C4-2B (cell line): Measurements from ENCODE around the gene TOR3A.
A peak's percentile ranks its signal among the peaks of the same experiment; 100 is the strongest.

Source experiments
- ZFX ChIP-seq: fragments of 450-650 bp; IDR thresholded peaks from 2 replicates; pipeline ENCODE4 v1.6.1; 2017
- TF ChIP-seq, protein P1 (sequence below): fragments of 450-650 bp; conservative IDR thresholded peaks from 2 replicates; pipeline ENCODE4 v1.5.1; 2017; ENCODE audit warnings: mild to moderate bottlenecking

DNA sequence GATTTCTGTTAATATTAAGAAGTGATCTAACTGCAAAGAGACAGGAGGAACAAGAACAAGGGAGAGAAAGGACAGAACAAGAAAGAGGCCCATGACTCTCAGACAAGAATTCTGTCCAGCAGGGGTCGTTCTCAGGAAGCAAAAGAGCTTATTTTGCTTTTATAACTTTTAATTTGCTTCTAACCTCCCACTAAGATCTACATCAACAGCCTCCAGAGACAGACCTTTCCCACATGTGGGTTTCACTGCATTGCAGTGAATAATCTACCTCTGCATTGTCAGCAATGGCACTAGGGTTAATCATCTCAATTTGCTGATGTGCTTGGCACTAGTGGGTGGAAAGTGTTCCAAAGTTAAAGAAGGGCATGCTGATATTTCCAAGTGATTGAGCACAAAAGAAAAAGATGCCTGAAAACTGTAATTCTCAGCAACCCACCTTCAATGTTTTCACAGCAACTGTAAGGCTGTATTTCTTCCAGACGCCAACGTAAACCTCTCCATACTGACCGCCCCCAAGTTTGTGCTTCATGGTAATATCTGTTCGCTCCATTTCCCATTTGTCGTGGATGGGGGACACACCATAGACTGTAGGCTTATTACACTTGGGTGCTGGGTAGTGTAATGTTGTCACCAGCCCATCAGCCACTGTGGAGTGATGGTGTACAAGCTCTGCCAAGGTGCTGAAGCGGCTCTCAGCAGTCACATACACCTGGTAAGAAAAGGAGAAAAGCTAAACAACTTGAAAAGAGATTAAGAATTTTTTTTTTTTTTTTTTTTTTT, 39.5 kb downstream of the TOR3A start:
- TF ChIP-seq, protein P1, sequence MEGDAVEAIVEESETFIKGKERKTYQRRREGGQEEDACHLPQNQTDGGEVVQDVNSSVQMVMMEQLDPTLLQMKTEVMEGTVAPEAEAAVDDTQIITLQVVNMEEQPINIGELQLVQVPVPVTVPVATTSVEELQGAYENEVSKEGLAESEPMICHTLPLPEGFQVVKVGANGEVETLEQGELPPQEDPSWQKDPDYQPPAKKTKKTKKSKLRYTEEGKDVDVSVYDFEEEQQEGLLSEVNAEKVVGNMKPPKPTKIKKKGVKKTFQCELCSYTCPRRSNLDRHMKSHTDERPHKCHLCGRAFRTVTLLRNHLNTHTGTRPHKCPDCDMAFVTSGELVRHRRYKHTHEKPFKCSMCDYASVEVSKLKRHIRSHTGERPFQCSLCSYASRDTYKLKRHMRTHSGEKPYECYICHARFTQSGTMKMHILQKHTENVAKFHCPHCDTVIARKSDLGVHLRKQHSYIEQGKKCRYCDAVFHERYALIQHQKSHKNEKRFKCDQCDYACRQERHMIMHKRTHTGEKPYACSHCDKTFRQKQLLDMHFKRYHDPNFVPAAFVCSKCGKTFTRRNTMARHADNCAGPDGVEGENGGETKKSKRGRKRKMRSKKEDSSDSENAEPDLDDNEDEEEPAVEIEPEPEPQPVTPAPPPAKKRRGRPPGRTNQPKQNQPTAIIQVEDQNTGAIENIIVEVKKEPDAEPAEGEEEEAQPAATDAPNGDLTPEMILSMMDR = peak; percentile 75
- TF ChIP-seq ZFX = no peak
